RWPE2 (cell line): Measurements from ENCODE around the gene GCSAML.

ENCODE experiments used
- ATAC-seq: fragments of 200-7000 bp; cut with Tn5 transposase; 3 replicates; pipeline ENCODE4 v1.9.1; 2021; ENCODE audit warnings: low read depth
- DNase-seq: peaks from one replicate; pipeline ENCODE4 v3.0.0-alpha.2; 2020; ENCODE audit warnings: low spot score
- H3K27ac ChIP-seq: fragments of 450-650 bp; 2 replicates; pipeline ENCODE4 v1.5.1; 2017; ENCODE audit warnings: mild to moderate bottlenecking; ENCODE audit not compliant: poor library complexity, severe bottlenecking
- H3K27me3 ChIP-seq: fragments of 250-450 bp; sonication (Bioruptor Pico); 2 replicates; pipeline ENCODE4 v1.5.1; 2021; ENCODE audit warnings: mild to moderate bottlenecking, moderate library complexity; ENCODE audit not compliant: insufficient read depth, poor library complexity, severe bottlenecking
- H3K36me3 ChIP-seq: fragments of 250-450 bp; sonication (Bioruptor Pico); 2 replicates; pipeline ENCODE4 v1.5.1; 2020; ENCODE audit warnings: low read depth, mild to moderate bottlenecking, moderate library complexity
- H3K4me1 ChIP-seq: fragments of 250-450 bp; sonication (Bioruptor Pico); 2 replicates; pipeline ENCODE4 v1.5.1; 2021; ENCODE audit warnings: mild to moderate bottlenecking, moderate library complexity; ENCODE audit not compliant: insufficient read depth, poor library complexity, severe bottlenecking
- H3K4me3 ChIP-seq: fragments of 250-450 bp; sonication (Bioruptor Pico); 2 replicates; pipeline ENCODE4 v1.5.1; 2021; ENCODE audit warnings: mild to moderate bottlenecking, moderate library complexity; ENCODE audit not compliant: severe bottlenecking
- H3K9me3 ChIP-seq: fragments of 250-450 bp; sonication (Bioruptor Pico); 2 replicates; pipeline ENCODE4 v1.5.1; 2021; ENCODE audit warnings: mild to moderate bottlenecking, moderate library complexity; ENCODE audit not compliant: severe bottlenecking
- TF ChIP-seq, protein P1 (sequence below): fragments of 450-650 bp; IDR thresholded peaks from one replicate; pipeline ENCODE4 v1.5.1; 2017; ENCODE audit warnings: mild to moderate bottlenecking, moderate library complexity; ENCODE audit not compliant: poor library complexity, severe bottlenecking

GCSAML gene

DNA sequence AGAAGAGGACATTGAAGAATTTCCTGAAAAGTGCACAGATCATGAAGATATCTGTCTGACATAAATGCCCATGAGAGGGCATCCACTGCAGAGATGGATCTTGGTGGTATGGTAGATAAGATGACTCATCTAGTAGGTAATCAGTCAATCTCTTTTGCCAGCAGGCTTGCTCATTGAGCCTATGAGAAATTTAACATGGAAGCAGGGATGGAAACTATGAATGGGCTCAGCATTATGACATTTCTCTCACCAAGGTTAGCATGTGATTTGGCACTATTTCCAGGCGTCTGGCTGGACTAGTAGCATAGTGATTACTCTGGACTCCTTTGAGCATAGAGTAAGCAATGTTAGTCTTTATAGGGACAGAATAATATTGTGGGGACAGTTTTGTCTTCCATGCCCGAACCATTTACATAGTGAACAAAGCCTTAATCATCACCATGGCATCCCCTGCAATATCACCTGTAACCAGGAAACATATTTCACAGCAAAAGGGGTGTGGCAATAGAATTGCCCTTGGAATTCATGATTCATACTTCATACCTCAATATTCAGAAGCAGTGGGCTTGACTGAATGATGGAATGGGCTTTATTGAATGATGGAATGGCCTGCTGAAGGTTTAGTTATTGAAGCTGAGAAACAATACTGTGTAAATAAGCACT is 20.0 kb upstream of the GCSAML start:
- TF ChIP-seq, protein P1, sequence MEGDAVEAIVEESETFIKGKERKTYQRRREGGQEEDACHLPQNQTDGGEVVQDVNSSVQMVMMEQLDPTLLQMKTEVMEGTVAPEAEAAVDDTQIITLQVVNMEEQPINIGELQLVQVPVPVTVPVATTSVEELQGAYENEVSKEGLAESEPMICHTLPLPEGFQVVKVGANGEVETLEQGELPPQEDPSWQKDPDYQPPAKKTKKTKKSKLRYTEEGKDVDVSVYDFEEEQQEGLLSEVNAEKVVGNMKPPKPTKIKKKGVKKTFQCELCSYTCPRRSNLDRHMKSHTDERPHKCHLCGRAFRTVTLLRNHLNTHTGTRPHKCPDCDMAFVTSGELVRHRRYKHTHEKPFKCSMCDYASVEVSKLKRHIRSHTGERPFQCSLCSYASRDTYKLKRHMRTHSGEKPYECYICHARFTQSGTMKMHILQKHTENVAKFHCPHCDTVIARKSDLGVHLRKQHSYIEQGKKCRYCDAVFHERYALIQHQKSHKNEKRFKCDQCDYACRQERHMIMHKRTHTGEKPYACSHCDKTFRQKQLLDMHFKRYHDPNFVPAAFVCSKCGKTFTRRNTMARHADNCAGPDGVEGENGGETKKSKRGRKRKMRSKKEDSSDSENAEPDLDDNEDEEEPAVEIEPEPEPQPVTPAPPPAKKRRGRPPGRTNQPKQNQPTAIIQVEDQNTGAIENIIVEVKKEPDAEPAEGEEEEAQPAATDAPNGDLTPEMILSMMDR, result no peak
- H3K9me3 ChIP-seq, result no peaks in the 10 kb centered on the region
- H3K27ac ChIP-seq, result no peak overlapping the region
- no peaks in the 10 kb centered on the region for H3K36me3 ChIP-seq
- H3K4me1 ChIP-seq, result peaks cover 8% of the 10 kb centered on the region
- H3K4me3 ChIP-seq, result no peak overlapping the region
- DNase-seq (no peak), ATAC-seq (peak; percentile 85)
- no peaks in the 10 kb centered on the region for H3K27me3 ChIP-seq

DNA sequence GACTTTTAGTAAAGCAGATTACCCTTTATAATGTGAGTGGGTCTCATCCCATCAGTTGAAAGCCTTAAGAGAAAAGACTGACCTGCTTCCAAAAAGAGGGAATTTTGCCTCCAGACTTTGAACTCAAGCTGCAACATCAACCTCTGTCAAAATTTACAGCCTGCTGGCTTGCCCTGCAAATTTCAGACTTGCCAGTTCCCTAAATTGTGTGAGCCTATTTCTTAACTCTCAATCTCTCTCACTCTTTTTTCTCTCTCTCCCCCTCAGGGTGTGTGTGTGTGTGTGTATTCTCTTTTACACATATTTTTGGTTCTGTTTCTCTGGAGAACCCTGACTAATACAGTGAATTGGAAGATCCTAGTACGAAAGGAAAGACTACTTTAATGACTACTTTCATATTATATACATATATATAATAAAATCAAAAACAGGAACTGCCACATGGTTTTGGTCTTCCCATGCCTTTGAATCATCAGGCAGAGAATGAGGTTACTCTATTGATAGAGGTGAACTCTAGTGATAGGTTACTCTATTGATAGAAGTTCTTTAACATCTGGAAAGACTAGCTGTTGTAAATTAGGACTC is 19.1 kb upstream of the GCSAML start:
- Histone ChIP-seq H3K9me3 (no peaks in the 10 kb centered on the region), H3K36me3 (no peaks in the 10 kb centered on the region), H3K4me1 (peaks cover 8% of the 10 kb centered on the region), H3K4me3 (no peak overlapping the region), H3K27ac (no peak overlapping the region), H3K27me3 (no peaks in the 10 kb centered on the region)
- DNase-seq (no peak), ATAC-seq (no peak)
- TF ChIP-seq, protein P1, result no peak

DNA sequence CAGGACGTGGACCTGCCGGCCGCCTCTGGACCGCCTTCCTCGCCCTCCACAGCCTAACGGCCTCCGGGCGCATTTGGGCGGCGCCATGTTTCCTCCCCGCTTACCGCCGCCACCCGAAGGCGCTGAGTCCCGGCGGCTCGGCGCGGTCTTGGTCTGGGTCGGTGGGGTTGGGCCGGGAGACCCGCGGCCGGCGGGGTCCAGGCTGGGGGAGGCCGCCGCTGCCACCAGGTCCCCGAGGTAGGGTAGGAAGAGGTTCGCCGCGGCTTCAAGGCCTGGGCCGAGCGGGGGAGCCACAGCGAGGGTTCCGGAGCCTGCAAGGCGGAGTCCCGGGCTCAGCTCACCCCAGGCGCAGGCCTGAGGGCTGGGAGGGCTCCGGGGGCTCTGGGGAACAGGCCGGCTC is 18.1 kb upstream of the GCSAML start:
- ATAC-seq (no peak), DNase-seq (no peak)
- H3K27me3 ChIP-seq, result no peaks in the 10 kb centered on the region
- no peak overlapping the region for H3K27ac ChIP-seq
- TF ChIP-seq, protein P1, result no peak
- peaks cover 8% of the 10 kb centered on the region for H3K4me1 ChIP-seq
- no peaks in the 10 kb centered on the region for H3K36me3 ChIP-seq
- H3K4me3 ChIP-seq, result no peak overlapping the region
- H3K9me3 ChIP-seq, result no peaks in the 10 kb centered on the region

DNA sequence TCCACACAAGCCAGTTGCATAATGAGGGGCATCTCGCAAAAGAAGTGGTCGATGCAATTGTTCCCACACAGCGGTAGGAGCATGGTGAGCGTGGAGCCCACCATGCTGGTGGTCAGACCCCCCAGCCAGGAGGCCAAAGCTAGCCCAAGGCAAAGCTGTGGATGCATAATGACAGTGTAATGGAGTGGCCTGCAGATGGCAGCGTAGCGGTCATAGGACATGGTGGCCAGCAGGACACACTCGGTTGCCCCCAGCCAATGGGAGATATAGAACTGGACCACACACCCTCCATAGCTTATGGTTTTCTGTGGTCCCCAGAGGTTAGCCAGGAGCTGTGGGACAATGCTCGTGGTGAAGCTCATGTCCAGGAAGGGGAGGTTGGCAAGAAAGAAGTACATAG is 17.0 kb upstream of the GCSAML start:
- no peaks in the 10 kb centered on the region for H3K27me3 ChIP-seq
- H3K4me1 ChIP-seq, result peaks cover 8% of the 10 kb centered on the region
- TF ChIP-seq, protein P1, result no peak
- no peak overlapping the region for H3K27ac ChIP-seq
- H3K4me3 ChIP-seq, result no peak overlapping the region
- ATAC-seq, result no peak
- no peaks in the 10 kb centered on the region for H3K36me3 ChIP-seq
- no peak for DNase-seq
- H3K9me3 ChIP-seq, result no peaks in the 10 kb centered on the region

DNA sequence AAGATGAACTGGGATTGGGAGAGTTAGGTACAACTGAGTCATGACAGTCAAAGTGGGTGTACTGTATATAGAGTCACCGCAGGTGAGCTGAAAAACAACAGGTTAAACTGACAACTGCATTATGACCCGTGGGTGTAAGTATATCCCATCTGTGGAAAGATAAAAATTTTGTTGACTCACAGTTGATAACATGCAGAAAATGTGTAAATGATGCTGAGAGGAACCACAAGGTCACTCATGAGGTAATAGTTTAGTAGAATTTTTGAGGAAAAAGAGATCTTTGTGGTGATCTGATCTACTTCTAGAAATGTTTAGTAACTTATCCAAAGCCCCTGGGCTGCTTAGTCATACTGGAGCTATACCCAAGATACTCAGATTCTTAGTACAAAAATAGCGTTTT is 13.5 kb upstream of the GCSAML start:
- TF ChIP-seq, protein P1, result no peak
- ATAC-seq (no peak), DNase-seq (no peak)
- no peak overlapping the region for H3K4me3 ChIP-seq
- no peaks in the 10 kb centered on the region for H3K4me1 ChIP-seq
- no peaks in the 10 kb centered on the region for H3K9me3 ChIP-seq
- H3K27me3 ChIP-seq, result no peaks in the 10 kb centered on the region
- no peak overlapping the region for H3K27ac ChIP-seq
- no peaks in the 10 kb centered on the region for H3K36me3 ChIP-seq
